Caco-2 (cell line): ENCODE measurements around the gene NAT8L. TPM values are rescaled to one million over a fixed set of nuclear protein-coding genes. Genes with fewer than 3 reads are reported as not detected.

Experiments
- BruUV-seq: library from RNA; stranded (reverse); fragments of 400-500 nt; replicated peaks from 2 replicates; lab custom pipeline; 2021; lab: Mats Ljungman, UMichigan
- CTCF ChIA-PET: fragments of 300-600 bp; sonication (Branson Sonifier 250); formaldehyde crosslinking; loops from one replicate; lab custom pipeline; 2022; ENCODE audit warnings: antibody characterized with exemption; lab: Charles Lee
- POLR2A ChIA-PET: fragments of 300-600 bp; sonication (Branson Sonifier 250); formaldehyde crosslinking; loops from one replicate; lab custom pipeline; 2022; ENCODE audit warnings: antibody characterized with exemption; lab: Charles Lee
- DNase-seq, 2 experiments: peaks; one replicate each; pipeline versions ENCODE4 v3.0.0 to v3.0.0-alpha.2; 2020 to 2022
- H3K27me3 ChIP-seq: replicated peaks from 2 replicates; pipeline ENCODE4 v1.6.0; 2011; ENCODE audit warnings: low read length; ENCODE audit not compliant: control insufficient read depth, insufficient read depth
- H3K36me3 ChIP-seq: 2 replicates; pipeline ENCODE4 v1.5.1; 2011; ENCODE audit warnings: low read length; ENCODE audit not compliant: control insufficient read depth, insufficient read depth
- H3K4me1 ChIP-seq: fragments of 250-450 bp; sonication (Bioruptor Pico); 2 replicates; pipeline ENCODE4 v1.5.1; 2020; ENCODE audit warnings: mild to moderate bottlenecking
- H3K4me3 ChIP-seq: 2 replicates; pipeline ENCODE4 v1.5.1; 2011; ENCODE audit warnings: low read depth, mild to moderate bottlenecking, control low read depth, low read length
- H3K9me3 ChIP-seq: fragments of 250-450 bp; sonication (Bioruptor Pico); 2 replicates; pipeline ENCODE4 v1.5.1; 2020; ENCODE audit warnings: mild to moderate bottlenecking, moderate library complexity
- H3K27ac Mint-ChIP-seq: one replicate; pipeline ENCODE4 v1.8.0; 2022; ENCODE audit warnings: mixed read lengths; ENCODE audit not compliant: unreplicated experiment
- H3K27me3 Mint-ChIP-seq: one replicate; pipeline ENCODE4 v1.8.0; 2022; ENCODE audit warnings: mixed read lengths; ENCODE audit not compliant: insufficient read depth, unreplicated experiment
- H3K36me3 Mint-ChIP-seq: one replicate; pipeline ENCODE4 v1.8.0; 2022; ENCODE audit warnings: mild to moderate bottlenecking, mixed read lengths; ENCODE audit not compliant: insufficient read depth, unreplicated experiment
- H3K4me1 Mint-ChIP-seq: one replicate; pipeline ENCODE4 v1.8.0; 2022; ENCODE audit warnings: low read depth, mixed read lengths; ENCODE audit not compliant: unreplicated experiment
- H3K4me3 Mint-ChIP-seq: one replicate; pipeline ENCODE4 v1.8.0; 2022; ENCODE audit warnings: mild to moderate bottlenecking, moderate library complexity, mixed read lengths; ENCODE audit not compliant: unreplicated experiment
- H3K9me3 Mint-ChIP-seq: one replicate; pipeline ENCODE4 v1.8.0; 2022; ENCODE audit warnings: mixed read lengths; ENCODE audit not compliant: unreplicated experiment
- intact Hi-C: fragments of 100-400 bp; cut with micrococcal nuclease; formaldehyde crosslinking; loops from one replicate; pipeline ENCODE4 v1.10.0; 2022; ENCODE audit not compliant: unreplicated experiment
- total RNA-seq: library from RNA; stranded (reverse); gene quantifications from 2 replicates; pipeline ENCODE4 v1.2.3, GENCODE V29; 2022
- TF ChIP-seq, protein P1 (sequence below), 2 experiments: fragments of 200-600 bp in 1 of 2; IDR thresholded peaks; 1 replicate in 1 of 2; 2 replicates in 1 of 2; pipeline versions ENCODE4 v1.5.1 to v1.8.0; 2011 to 2022; ENCODE audit warnings: antibody characterized with exemption in 1 of 2, control low read depth in 1 of 2, inconsistent platforms in 1 of 2, low read depth in 1 of 2, low read length in 1 of 2, mild to moderate bottlenecking in 1 of 2, moderate library complexity in 1 of 2; ENCODE audit not compliant: insufficient read depth in 1 of 2, severe bottlenecking in 1 of 2, unreplicated experiment in 1 of 2

The NAT8L gene
- total RNA-seq, 1 experiment from 2014 or later: 6.2 TPM

- H3K9me3 Mint-ChIP-seq: peaks cover 8% of the 10 kb centered on the region
- Histone ChIP-seq H3K27me3 (no peaks in the 10 kb centered on the region), H3K9me3 (no peaks in the 10 kb centered on the region), H3K4me1 (no peaks in the 10 kb centered on the region), H3K4me3 (no peak overlapping the region), H3K36me3 (no peaks in the 10 kb centered on the region)
- ChIA-PET POLR2A (no interaction called here), CTCF (no interaction called here)
- no peak overlapping the region for H3K4me3 Mint-ChIP-seq
- no peaks in the 10 kb centered on the region for H3K4me1 Mint-ChIP-seq
- intact Hi-C loops: loop anchor here (10.0 kb wide), 1 partner anchor 89 kb away; no protein-coding TSS in a partner anchor
- DNase-seq: no peak
- H3K27ac Mint-ChIP-seq: no peak overlapping the region
- H3K27me3 Mint-ChIP-seq: no peaks in the 10 kb centered on the region
- TF ChIP-seq, protein P1, sequence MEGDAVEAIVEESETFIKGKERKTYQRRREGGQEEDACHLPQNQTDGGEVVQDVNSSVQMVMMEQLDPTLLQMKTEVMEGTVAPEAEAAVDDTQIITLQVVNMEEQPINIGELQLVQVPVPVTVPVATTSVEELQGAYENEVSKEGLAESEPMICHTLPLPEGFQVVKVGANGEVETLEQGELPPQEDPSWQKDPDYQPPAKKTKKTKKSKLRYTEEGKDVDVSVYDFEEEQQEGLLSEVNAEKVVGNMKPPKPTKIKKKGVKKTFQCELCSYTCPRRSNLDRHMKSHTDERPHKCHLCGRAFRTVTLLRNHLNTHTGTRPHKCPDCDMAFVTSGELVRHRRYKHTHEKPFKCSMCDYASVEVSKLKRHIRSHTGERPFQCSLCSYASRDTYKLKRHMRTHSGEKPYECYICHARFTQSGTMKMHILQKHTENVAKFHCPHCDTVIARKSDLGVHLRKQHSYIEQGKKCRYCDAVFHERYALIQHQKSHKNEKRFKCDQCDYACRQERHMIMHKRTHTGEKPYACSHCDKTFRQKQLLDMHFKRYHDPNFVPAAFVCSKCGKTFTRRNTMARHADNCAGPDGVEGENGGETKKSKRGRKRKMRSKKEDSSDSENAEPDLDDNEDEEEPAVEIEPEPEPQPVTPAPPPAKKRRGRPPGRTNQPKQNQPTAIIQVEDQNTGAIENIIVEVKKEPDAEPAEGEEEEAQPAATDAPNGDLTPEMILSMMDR (IDR thresholded peaks at IDR 0.05; ENCODE audit: insufficient read depth in 1 of 2, low read depth in 1 of 2, low read length in 1 of 2, severe bottlenecking in 1 of 2, unreplicated experiment in 1 of 2): no peak
- H3K36me3 Mint-ChIP-seq: no peaks in the 10 kb centered on the region
- no TSS peak for BruUV-seq
These were observed 36.3 kb downstream of the NAT8L start for GRCh38 chr4:2095236-2096072.

DNA sequence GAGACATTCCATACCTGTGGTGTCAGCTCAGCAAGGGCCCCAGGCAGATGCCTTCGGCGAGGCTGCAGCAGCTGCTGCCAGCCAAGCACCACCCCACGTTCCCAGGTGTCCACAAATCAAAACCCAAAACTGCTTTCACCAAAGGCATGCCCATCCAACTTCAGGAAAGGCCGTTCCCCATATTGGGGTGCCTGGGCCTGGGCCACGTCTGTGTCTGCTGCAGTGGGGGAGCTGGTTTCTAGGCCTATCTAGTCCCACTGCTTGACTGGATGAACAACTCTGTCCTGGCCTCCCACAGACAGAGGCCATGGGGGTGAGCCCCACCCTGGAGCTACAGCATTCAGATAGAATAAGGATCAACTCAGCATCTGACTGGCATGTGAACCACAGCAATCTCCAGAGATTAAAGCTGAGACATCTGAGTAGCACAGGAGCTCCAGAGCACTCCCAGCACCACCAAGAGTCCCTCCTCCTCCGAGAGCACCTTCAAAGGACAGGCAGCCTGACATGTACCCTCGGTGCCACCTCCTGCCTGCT is 37.0 kb downstream of the NAT8L start:
- no peak overlapping the region for H3K4me3 ChIP-seq
- no peak overlapping the region for H3K27ac Mint-ChIP-seq
- no peaks in the 10 kb centered on the region for H3K36me3 Mint-ChIP-seq
- no peaks in the 10 kb centered on the region for H3K9me3 ChIP-seq
- TF ChIP-seq, protein P1 (IDR thresholded peaks at IDR 0.05; ENCODE audit: insufficient read depth in 1 of 2, low read depth in 1 of 2, low read length in 1 of 2, severe bottlenecking in 1 of 2, unreplicated experiment in 1 of 2): no peak
- POLR2A ChIA-PET: no interaction called here
- no TSS peak for BruUV-seq
- H3K4me3 Mint-ChIP-seq: no peak overlapping the region
- H3K27me3 ChIP-seq: no peaks in the 10 kb centered on the region
- no peaks in the 10 kb centered on the region for H3K4me1 ChIP-seq
- no peaks in the 10 kb centered on the region for H3K36me3 ChIP-seq
- CTCF ChIA-PET: no interaction called here
- DNase-seq: no peak
- peaks cover 8% of the 10 kb centered on the region for H3K9me3 Mint-ChIP-seq
- no peaks in the 10 kb centered on the region for H3K4me1 Mint-ChIP-seq
- intact Hi-C loops: loop anchor here (10.0 kb wide), 1 partner anchor 89 kb away; no protein-coding TSS in a partner anchor
- no peaks in the 10 kb centered on the region for H3K27me3 Mint-ChIP-seq

DNA sequence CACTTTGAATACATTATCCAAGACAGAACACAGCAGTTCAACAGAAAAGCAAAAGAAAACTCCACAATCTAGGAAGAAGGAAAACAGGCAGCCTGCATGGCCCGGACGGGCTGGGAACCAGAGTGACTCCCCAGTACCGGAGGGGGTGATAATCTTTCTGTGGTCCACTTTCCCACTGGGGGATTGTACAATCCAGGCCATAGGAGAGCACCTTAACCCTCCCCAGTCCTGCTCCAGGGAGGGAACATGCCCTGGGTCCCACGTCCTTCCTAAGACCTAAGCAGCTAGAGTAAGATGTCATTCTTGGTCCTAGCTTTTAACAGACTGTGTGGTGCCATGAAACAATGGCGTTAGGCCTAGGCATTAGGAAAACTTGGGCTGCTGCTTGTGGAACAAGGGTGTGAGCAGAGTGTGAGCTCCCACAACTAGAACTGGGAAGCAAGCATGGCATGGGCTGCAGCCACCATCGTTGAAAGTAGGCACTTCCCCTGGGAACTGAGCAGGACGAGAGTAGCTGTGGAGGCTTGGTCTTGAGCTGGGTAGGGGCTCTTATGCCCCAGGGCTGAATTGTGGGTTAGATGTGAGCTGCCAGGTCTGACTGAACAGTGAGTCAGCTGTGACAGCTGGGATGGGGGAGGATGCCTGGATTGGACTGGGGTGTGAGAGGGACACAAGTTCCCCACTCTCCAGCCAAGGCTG is 42.4 kb downstream of the NAT8L start:
- DNase-seq: no peak
- Mint-ChIP-seq H3K4me3 (no peak overlapping the region), H3K27me3 (no peaks in the 10 kb centered on the region), H3K27ac (no peak overlapping the region), H3K36me3 (no peaks in the 10 kb centered on the region), H3K4me1 (no peaks in the 10 kb centered on the region), H3K9me3 (peaks cover 24% of the 10 kb centered on the region)
- BruUV-seq: no TSS peak
- POLR2A ChIA-PET: no interaction called here
- H3K27me3 ChIP-seq: no peaks in the 10 kb centered on the region
- CTCF ChIA-PET: no interaction called here
- TF ChIP-seq, protein P1 (IDR thresholded peaks at IDR 0.05; ENCODE audit: insufficient read depth in 1 of 2, low read depth in 1 of 2, low read length in 1 of 2, severe bottlenecking in 1 of 2, unreplicated experiment in 1 of 2): no peak
- H3K4me3 ChIP-seq: no peak overlapping the region
- H3K36me3 ChIP-seq: no peaks in the 10 kb centered on the region
- intact Hi-C loops: no loop called here
- no peaks in the 10 kb centered on the region for H3K4me1 ChIP-seq
- peaks cover 16% of the 10 kb centered on the region for H3K9me3 ChIP-seq
